Glutamatergic neuron (in vitro differentiated cells): ENCODE measurements around the gene DRICH1. TPM values are rescaled to one million over a fixed set of nuclear protein-coding genes. Genes with fewer than 3 reads are reported as not detected.
"Not testable (repeated sequence)": the region's sequence is repeated elsewhere in the genome, so short reads cannot be mapped to it uniquely, and the experiment has no call there.

Source experiments
- DNase-seq: peaks from one replicate; pipeline ENCODE4 v3.0.0; 2022
- H3K27ac Mint-ChIP-seq: one replicate; pipeline ENCODE4 v1.8.0; 2020; ENCODE audit warnings: mild to moderate bottlenecking, mixed read lengths, inconsistent platforms; ENCODE audit not compliant: unreplicated experiment
- H3K27me3 Mint-ChIP-seq: one replicate; pipeline ENCODE4 v1.8.0; 2020; ENCODE audit warnings: mild to moderate bottlenecking, moderate library complexity, mixed read lengths, inconsistent platforms; ENCODE audit not compliant: unreplicated experiment
- H3K36me3 Mint-ChIP-seq: one replicate; pipeline ENCODE4 v1.8.0; 2020; ENCODE audit warnings: mild to moderate bottlenecking, mixed read lengths, inconsistent platforms; ENCODE audit not compliant: unreplicated experiment
- H3K4me1 Mint-ChIP-seq: one replicate; pipeline ENCODE4 v1.8.0; 2020; ENCODE audit warnings: mild to moderate bottlenecking, low read depth, mixed read lengths, inconsistent platforms; ENCODE audit not compliant: unreplicated experiment
- H3K4me3 Mint-ChIP-seq: one replicate; pipeline ENCODE4 v1.8.0; 2020; ENCODE audit warnings: mild to moderate bottlenecking, mixed read lengths, inconsistent platforms; ENCODE audit not compliant: unreplicated experiment
- H3K9me3 Mint-ChIP-seq: one replicate; pipeline ENCODE4 v1.8.0; 2020; ENCODE audit warnings: mild to moderate bottlenecking, moderate library complexity, mixed read lengths, inconsistent platforms; ENCODE audit not compliant: unreplicated experiment
- total RNA-seq: library from RNA; stranded (reverse); fragmentation: NEBNext Ultra II Directional; extraction: Animal tissue kit (Norgen Biotek cat#: 25700); gene quantifications from one replicate; pipeline ENCODE4 v1.2.1, GENCODE V29; 2021; ENCODE audit not compliant: unreplicated experiment
- TF ChIP-seq, protein P1 (sequence below): fragments of 200-600 bp; sonication (generic); IDR thresholded peaks from one replicate; pipeline ENCODE4 v1.5.0; 2021; ENCODE audit not compliant: partially characterized antibody, unreplicated experiment

DRICH1 gene
- total RNA-seq, 1 donor from 2014 or later: not detected

DNA sequence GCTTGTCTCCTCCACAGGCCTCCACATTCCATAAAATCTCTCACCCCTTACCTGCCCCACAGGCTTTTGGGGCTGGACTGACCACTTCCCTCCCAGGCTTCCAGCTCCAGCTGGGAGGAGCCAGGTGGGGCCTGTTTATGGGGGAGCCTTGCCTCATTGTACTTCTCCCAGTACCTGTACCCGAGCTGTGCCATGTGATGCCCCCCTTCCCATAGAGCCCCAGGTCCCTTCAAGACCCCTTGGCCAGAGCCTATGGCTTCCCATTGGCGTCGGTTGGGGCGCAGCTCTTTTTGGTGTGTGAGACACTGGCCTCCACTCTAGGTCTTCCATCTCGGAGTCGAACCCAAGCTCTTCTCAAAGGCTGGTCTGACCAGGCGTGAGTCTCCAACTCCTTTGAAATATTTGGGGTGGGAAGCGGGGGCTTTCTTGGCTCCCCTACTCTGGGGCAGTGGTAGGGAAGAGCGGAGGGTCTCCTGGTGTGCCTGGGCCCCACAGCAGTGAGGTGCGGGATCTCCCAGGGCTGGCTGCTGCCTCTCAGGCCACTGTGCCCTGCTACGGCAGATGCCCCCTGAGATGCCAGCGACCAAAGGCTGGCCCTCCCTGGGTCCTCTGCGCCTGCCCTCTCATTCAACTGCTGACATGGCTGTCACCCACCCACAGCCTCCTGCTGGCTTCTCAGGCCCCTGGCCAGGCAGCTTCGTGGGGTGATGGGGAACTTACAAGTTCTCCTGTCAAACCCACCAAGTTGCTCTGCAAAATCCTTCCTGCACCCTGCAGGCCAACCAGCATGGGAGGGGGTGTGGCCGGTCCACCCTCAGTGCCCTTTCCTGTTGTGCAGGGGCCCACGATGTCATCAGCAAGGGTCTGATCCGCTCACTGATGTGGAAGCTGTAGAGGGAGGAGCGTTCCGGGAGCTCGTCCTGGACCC is 25.7 kb downstream of the DRICH1 start:
- Mint-ChIP-seq H3K9me3 (no peaks in the 10 kb centered on the region), H3K36me3 (no peaks in the 10 kb centered on the region), H3K4me1 (no peaks in the 10 kb centered on the region), H3K27me3 (peaks cover 2% of the 10 kb centered on the region), H3K27ac (no peak overlapping the region), H3K4me3 (no peak overlapping the region)
- DNase-seq: no peak
- TF ChIP-seq, protein P1, sequence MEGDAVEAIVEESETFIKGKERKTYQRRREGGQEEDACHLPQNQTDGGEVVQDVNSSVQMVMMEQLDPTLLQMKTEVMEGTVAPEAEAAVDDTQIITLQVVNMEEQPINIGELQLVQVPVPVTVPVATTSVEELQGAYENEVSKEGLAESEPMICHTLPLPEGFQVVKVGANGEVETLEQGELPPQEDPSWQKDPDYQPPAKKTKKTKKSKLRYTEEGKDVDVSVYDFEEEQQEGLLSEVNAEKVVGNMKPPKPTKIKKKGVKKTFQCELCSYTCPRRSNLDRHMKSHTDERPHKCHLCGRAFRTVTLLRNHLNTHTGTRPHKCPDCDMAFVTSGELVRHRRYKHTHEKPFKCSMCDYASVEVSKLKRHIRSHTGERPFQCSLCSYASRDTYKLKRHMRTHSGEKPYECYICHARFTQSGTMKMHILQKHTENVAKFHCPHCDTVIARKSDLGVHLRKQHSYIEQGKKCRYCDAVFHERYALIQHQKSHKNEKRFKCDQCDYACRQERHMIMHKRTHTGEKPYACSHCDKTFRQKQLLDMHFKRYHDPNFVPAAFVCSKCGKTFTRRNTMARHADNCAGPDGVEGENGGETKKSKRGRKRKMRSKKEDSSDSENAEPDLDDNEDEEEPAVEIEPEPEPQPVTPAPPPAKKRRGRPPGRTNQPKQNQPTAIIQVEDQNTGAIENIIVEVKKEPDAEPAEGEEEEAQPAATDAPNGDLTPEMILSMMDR: no peak

DNA sequence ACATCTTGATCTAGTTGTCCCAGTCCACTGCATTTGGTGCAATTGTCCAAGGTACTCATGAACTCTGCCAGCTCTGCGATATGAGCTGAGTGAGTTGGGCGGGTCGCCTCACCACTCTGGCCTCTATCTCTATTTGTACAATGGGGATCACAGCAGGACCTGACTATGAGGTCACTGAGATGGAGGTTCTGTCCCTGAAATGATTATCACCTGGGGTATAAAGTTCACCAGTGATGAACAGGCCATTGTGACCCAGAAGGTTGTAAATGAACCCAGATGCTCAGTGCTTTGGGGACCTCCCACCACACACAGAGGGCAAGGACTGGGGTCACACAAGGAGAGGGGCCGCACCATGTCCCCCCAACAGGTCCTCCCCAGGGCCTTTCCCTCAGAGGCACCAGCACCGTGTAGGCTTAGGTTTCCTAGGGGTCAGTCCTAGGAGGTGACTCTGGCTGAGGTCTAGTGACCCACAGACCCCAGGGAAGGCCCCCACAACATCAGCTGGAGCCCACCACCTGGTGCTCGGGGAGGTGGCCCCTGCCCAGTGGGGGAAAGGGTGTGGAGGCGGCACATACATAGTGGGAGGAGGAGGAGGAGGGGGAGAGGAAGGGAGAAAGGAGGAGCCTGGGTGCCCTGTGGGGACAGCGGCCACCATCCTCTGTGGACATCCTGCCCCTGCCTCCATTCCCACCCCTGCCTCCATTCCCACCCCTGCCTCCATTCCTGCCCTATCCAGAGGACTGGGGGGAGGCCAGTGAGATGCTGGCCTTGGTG is 27.0 kb downstream of the DRICH1 start:
- H3K27me3 Mint-ChIP-seq: no peaks in the 10 kb centered on the region
- no peaks in the 10 kb centered on the region for H3K4me1 Mint-ChIP-seq
- H3K9me3 Mint-ChIP-seq: no peaks in the 10 kb centered on the region
- DNase-seq: no peak
- no peak overlapping the region for H3K27ac Mint-ChIP-seq
- H3K4me3 Mint-ChIP-seq: no peak overlapping the region
- H3K36me3 Mint-ChIP-seq: no peaks in the 10 kb centered on the region
- TF ChIP-seq, protein P1: no peak

DNA sequence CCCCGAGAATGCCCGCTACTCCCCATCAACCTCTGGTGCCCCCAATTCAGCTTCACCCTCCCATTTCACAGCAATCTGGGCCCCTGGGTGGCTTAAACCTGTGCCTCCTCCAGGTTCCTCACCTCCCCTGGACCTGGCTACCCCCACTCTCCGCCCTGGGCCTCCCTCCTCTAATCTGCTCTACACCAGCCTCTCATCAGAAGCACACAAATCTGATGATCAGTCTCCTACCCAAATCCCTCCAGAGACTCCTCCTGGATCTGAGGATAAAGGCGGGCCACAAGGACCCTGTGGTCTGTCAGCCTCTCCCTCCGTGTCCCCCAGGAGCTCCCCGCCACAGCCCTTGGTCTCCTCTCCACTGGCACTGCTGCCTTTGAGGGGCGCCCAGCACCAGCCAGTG is 28.9 kb downstream of the DRICH1 start:
- no peaks in the 10 kb centered on the region for H3K4me1 Mint-ChIP-seq
- no peak overlapping the region for H3K4me3 Mint-ChIP-seq
- H3K9me3 Mint-ChIP-seq: no peaks in the 10 kb centered on the region
- TF ChIP-seq, protein P1: no peak
- no peak for DNase-seq
- H3K36me3 Mint-ChIP-seq: no peaks in the 10 kb centered on the region
- no peaks in the 10 kb centered on the region for H3K27me3 Mint-ChIP-seq
- no peak overlapping the region for H3K27ac Mint-ChIP-seq

DNA sequence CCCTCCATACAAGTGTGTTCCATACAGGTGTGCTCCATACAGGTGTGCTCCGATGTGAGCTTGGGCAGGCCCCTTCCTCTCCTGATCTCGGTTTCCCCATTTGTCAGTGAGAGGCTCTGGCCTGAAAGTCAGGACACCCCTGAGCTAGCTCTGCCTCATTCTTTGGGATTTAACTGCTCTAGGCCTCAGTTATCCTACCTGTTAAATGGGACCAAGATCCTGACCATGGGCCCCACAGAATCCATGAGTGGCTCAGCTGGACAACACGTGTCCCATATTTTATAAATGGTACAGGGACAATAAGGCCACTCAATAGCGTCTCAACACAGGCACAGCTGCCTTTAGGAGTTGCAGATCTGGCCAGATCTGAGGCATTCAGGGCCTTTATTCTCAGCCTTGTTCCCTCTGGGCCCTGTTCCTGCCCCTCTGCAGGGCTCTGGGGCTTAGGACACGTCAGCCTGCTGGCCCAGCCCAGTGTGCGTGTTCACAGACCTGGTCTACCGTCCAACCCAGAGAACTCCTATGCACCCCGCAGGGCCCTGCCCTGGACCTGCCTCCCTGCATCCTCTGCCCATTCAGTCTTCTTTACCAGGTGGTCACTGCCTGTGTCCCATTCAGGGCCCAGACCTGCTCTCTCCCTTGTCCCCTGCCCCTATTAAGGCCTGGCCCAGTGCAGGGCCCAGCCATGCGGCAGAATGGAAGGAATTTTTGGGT is 33.2 kb downstream of the DRICH1 start:
- peaks cover 2% of the 10 kb centered on the region for H3K36me3 Mint-ChIP-seq
- H3K4me1 Mint-ChIP-seq: no peaks in the 10 kb centered on the region
- peaks cover 2% of the 10 kb centered on the region for H3K27me3 Mint-ChIP-seq
- no peak for DNase-seq
- H3K27ac Mint-ChIP-seq: no peak overlapping the region
- TF ChIP-seq, protein P1: no peak
- H3K9me3 Mint-ChIP-seq: no peaks in the 10 kb centered on the region
- H3K4me3 Mint-ChIP-seq: no peak overlapping the region

DNA sequence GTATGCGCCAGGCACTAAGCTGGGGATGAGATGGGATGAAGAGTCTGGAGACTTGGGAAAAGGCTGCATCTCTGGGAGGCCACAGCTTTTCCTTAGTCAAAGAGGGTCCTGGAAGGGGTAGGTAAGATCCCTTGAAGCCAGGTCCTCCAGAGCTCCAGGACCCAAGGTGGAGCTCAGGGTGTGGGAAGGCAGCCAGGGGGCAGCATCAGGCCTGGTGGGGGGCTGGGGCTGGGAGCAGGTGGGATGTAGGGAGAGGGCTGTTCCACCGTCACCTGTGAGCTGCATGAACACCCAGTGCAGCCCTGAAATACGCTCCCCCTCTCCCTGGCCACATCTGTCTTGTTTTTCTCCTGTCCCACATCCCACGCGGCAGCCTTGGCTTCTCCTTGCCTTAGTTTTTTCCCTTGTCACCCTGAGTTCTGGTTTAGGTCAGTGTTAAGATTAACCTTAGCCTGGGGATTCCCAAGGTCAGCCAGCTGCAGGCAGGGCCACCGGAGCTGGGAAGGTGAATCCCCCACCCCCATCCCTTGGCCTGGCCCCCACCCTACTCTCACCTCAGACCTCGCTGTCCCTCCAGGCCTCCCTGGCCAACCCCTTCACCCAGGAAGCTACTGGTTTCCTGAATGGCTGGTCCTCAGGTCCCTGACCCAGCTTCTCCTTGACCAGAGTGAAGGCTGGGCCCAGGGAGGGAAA is 34.4 kb downstream of the DRICH1 start:
- not testable (repeated sequence) for H3K4me1 Mint-ChIP-seq, H3K27ac Mint-ChIP-seq, H3K27me3 Mint-ChIP-seq, DNase-seq, H3K4me3 Mint-ChIP-seq, H3K9me3 Mint-ChIP-seq, H3K36me3 Mint-ChIP-seq

DNA sequence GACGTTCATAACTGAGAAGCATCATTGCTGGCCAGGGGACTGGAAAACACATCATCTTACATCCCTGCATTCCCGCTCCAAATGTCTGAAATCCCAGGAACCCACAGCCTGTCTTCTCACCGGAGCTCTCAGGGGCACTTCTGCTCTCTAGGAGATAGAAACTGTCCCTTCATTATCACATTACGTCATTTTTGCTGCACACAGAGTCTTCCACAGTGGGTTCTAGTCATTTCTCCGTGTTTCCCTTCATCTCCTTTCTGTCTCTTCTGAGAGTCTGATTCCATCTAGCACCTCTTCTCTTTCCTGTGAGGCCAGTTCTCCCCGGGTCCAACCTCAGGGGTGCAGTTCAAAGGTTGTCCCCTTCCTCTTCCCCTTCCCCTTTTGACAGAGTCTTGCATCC is 36.2 kb downstream of the DRICH1 start:
- peaks cover 15% of the 10 kb centered on the region for H3K36me3 Mint-ChIP-seq
- H3K9me3 Mint-ChIP-seq, H3K27me3 Mint-ChIP-seq, H3K4me3 Mint-ChIP-seq, DNase-seq, H3K4me1 Mint-ChIP-seq, H3K27ac Mint-ChIP-seq: not testable (repeated sequence)
